VCaP (cell line): Measurements from ENCODE around the gene ASAP3.

Experiments used
- H3K27ac ChIP-seq: fragments of 450-650 bp; 2 replicates; pipeline ENCODE4 v1.5.1; 2017
- TF ChIP-seq, protein P1 (sequence below): fragments of 450-650 bp; conservative IDR thresholded peaks from 2 replicates; pipeline ENCODE4 v1.5.1; 2017; ENCODE audit warnings: mild to moderate bottlenecking, moderate library complexity

The ASAP3 gene

DNA sequence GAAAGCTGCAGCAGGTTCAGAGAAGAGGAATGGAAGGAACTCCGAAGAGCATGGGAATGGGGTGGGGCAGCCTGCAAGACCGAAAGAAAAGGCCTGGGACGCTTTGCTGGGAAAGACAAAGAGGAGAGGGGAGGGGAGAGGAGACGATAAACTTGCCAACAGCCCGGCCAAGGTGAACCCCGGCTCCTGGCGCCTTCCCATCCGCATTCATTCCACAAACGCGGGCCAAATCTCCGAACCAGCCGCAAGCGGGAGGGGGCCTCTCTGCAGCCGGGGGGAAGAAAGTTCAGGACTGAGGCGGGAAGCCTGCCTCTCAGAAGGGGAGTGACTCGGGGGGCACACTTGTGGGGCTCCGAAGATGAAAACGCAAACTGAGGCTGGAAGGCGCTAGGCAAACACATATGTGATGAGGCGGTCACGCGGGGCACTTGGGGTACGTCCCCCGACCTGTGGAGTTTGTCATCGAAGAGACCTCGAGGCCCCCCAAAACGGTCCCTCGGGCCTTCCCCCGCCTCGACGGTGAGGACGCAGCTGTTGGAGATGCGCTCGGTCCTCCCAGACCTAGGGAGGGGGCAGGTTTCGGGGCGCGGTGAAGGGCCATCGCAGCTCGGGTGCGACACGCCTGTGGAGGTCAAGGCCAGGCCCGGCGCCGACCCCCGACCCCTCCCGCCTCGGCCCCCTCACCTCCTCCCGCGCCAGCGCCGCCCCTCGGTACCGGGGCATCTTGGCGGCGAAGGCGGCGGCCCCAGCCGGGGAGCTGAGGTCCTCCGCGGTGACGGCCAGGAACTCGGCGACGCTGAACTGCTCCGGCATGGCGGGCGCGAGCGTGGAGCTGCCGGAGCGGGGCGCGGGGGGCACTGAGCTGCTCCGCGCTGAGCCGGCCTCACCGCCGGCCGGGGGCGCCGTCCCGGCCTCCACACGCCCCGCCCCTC is at the start of gene ASAP3:
ASAP3 (minus strand) TSS at position 859 of the 932 bp plus-strand sequence; CDS start at position 813, 46 bp downstream.
- peak within 1 kb of the TSS; percentile 75 for H3K27ac ChIP-seq
- TF ChIP-seq, protein P1, sequence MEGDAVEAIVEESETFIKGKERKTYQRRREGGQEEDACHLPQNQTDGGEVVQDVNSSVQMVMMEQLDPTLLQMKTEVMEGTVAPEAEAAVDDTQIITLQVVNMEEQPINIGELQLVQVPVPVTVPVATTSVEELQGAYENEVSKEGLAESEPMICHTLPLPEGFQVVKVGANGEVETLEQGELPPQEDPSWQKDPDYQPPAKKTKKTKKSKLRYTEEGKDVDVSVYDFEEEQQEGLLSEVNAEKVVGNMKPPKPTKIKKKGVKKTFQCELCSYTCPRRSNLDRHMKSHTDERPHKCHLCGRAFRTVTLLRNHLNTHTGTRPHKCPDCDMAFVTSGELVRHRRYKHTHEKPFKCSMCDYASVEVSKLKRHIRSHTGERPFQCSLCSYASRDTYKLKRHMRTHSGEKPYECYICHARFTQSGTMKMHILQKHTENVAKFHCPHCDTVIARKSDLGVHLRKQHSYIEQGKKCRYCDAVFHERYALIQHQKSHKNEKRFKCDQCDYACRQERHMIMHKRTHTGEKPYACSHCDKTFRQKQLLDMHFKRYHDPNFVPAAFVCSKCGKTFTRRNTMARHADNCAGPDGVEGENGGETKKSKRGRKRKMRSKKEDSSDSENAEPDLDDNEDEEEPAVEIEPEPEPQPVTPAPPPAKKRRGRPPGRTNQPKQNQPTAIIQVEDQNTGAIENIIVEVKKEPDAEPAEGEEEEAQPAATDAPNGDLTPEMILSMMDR = peak; percentile 37

DNA sequence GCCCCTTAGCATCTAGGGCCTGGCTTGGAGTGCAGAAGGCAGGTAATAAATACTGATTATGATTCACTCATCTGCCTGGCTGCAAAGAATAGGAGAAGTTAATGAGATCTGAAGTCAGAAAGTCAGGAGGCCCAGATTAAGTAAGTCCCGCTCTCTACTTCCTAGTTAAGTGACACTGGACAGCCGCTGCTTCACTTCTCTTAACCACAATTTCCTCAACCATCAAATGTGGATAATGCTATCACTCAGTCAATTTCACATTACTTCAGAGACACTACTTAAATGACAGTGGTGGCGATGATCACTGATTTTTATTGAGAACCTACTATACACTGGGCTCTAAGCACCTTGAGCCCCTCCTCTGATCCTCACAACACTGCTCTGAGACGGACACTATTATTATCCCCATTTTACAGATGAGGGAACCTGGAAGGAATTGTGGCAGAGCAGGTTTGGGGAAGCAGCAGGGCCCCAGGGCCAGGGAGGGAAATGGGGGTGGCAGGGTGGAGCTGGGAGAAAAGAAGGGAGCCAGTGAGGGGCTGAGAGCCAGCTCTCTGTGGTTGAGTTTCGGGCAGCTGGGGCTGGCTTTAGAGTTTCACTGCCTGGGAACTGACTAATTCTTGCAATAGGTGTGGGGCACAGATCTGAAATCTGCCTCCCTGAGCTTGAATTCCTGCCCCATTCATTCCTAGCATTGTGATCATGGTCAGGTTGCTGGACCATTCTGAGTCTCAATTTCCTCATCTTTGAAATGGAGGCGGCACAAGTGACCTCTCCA is 49.5 kb upstream of the ASAP3 start:
- no peak overlapping the region for H3K27ac ChIP-seq
- TF ChIP-seq, protein P1 = no peak

- TF ChIP-seq, protein P1 = no peak
- H3K27ac ChIP-seq = peak overlapping the region; percentile 73
These were observed 47.6 kb upstream of the ASAP3 start for GRCh38 chr1:23531562-23532094.

GRCh38 chr1:23530747-23531561 is 47.0 kb upstream of the ASAP3 start, which contains the start of gene E2F2:
E2F2 (minus strand) TSS chr1:23531233; CDS start chr1:23530793, 440 bp downstream.
- H3K27ac ChIP-seq = peak within 1 kb of the TSS; percentile 73

DNA sequence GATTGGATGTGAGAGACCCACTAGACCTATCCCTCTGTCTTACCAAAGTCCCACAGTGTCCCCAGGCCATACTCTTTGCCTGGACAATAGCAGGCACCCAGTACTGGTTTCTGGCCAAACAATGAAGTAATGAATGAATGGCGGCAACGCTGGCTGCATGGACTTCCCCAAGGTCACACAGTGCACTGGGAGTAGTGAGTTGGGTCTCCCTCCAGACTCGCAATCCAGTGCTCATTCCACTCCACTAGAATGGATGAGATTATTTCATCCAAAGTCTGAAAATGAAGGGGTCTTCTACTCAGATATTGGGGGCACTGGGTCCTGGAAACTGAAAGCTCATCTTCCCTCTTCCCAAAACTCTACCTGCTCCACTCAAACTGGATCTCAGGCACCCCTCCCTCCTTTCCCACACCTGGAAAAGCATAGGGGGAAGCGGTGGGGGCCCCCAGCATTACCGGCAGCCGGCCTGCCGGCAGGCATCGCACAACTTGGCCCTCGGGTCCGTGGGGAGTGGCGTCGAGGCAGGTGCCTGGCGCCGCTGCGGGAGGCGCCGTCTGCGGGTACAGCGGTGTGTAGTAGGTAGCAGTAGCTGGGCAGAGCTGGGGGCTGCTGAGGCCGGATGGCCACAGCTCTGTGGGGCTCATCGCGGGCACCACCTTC is 46.2 kb upstream of the ASAP3 start:
- TF ChIP-seq, protein P1 = no peak
- peak overlapping the region; percentile 73 for H3K27ac ChIP-seq

More at GRCh38 chr1:23530747-23531561, 47.0 kb upstream of the ASAP3 start, which contains the start of gene E2F2:
- TF ChIP-seq, protein P1 = peak; percentile 9; the same call in 1 of the 2 replicates

DNA sequence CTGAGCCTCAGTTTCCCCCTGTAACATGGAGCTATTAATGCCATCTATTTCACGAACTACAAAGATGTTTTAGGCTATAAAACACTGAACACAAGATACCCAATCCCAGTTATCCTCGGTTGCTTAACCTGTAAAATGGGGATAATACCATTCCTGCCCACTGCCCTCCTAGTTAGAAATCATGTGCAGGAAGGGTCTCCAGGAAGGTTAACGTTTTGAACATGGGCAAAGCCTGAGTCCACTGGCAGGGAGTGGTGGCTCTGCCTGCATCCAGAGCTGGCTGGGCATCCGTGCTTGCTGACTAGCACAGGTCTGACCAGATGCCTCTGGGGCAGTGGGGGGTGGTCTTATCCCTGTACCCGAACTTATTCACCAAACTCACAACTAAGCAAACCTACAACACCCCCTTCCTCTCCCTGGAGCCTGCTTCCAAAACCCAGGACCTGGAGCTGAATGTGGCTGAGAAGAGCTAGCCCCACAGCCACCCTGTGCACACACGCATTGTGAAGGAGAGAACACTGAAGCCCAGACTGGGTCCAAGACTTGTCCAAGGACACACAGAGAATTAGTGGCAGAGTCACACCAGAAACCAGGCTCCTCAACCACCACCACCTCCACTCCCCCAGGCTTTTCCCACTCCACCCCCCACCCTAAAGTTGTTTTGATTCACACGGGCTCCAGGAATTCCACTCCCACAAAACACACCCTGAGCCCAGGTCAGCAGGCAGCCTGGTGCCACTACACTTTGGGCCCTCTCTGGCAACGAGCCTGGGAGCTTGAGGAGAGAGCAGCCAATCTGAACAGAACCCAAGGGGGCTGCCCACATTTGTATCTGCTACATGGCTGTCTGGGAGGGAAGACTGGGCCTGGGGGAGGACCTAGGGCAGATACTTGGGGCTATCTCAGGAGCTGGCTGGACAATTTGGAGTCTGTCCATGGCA is 45.4 kb upstream of the ASAP3 start:
- TF ChIP-seq, protein P1 = no peak
- peak overlapping the region; percentile 73 for H3K27ac ChIP-seq
